ENCODE data around the gene ITGB8. TPM values are rescaled to one million over a fixed set of nuclear protein-coding genes. Genes with fewer than 3 reads are reported as not detected.

ITGB8 gene
- total and polyA plus RNA-seq, 2 of the 4 experiments (the other 2 are of a cell fraction) = 2.6 to 10.2 TPM

DNA sequence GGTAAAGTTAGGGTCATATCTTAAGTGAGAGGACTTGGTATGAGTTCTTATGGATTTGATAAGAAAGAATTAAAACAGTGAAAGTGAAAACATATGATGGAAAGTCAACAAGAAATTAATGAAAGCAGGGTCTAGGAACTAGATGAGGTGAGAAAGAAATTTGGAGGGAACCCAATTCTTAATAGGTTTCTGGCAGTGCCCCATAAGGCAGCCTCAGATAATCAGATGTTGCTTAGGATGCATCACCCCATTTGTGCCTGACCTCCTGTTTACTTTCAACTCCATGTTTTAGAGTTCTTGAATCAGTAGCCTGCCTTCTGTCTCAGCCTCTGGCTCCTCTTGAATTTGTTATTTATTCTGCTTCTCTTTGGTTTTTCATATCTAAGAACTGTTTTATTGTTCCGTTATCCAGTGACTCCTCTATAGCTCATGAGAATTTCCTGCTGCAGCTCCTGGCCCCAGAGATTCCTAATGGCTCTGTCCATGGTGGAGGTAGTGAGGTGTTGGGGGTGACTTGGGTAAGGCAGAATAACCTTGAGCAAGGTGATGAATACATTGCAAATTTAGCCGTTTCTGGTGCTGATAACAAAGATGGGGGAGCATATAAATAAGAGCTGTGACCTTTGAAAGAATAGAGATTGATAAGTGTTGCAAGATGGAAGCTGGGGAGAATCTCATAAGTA, 17.6 kb downstream of the ITGB8 start:
- H3K27me3 ChIP-seq (ENCODE audit: control insufficient read depth, insufficient read depth, low read length) = no peaks in the 10 kb centered on the region
- intact Hi-C loops (cut with micrococcal nuclease) = no loop called here
- peaks cover 7% of the 10 kb centered on the region; the same call in 1 of the 2 replicates for H3K36me3 ChIP-seq (ENCODE audit: control insufficient read depth, insufficient read depth, low read length)
- in situ Hi-C loops (cut with MboI; ENCODE audit: low sequenced_read_pairs) = no loop called here
- no peak overlapping the region for H3K14ac ChIP-seq (replicated peaks; ENCODE audit: low read depth, low read length)
- no CpG with 5 or more reads among the region's 2 CpGs for WGBS, 2 experiments (ENCODE audit: extremely low coverage in 2 of 2, insufficient read length in 1 of 2)
- no peak overlapping the region for H3K9ac ChIP-seq (ENCODE audit: low read depth, low read length)
- H3K9me3 ChIP-seq (ENCODE audit: control insufficient read depth, insufficient read depth, low read length) = no peaks in the 10 kb centered on the region
- H2BK20ac ChIP-seq (ENCODE audit: low read depth, low read length) = no peak overlapping the region
- ChIA-PET CTCF (no interaction called here), POLR2A (ENCODE audit: unreplicated experiment) (no interaction called here)
- H2BK120ac ChIP-seq (ENCODE audit: low read depth, low read length) = no peak overlapping the region
- no peaks in the 10 kb centered on the region for H4K20me1 ChIP-seq (ENCODE audit: insufficient read depth, low read length)
- no peak overlapping the region for H3K27ac ChIP-seq (ENCODE audit: insufficient read depth, low read length)
- H3K4me2 ChIP-seq (ENCODE audit: low read depth, low read length) = no peak overlapping the region
- TF ChIP-seq BHLHE40 (IDR thresholded peaks at IDR 0.05; ENCODE audit: low read depth, low read length) (no peak), MAFK (IDR thresholded peaks at IDR 0.05; ENCODE audit: low read depth, low read length) (no peak), NFE2L2 (IDR thresholded peaks at IDR 0.05; ENCODE audit: low read depth, low read length) (no peak), CEBPB (IDR thresholded peaks at IDR 0.05; ENCODE audit: low read depth, low read length) (no peak), POLR2A (IDR thresholded peaks at IDR 0.05; ENCODE audit: low read depth, low read length) (no peak), FOS (IDR thresholded peaks at IDR 0.05; ENCODE audit: low read depth, low read length) (no peak), MAZ (IDR thresholded peaks at IDR 0.05; ENCODE audit: borderline replicate concordance, low read depth, low read length) (no peak), RFX5 (IDR thresholded peaks at IDR 0.05; ENCODE audit: low read depth, low read length) (no peak), RCOR1 (IDR thresholded peaks at IDR 0.05; ENCODE audit: insufficient replicate concordance, low read length) (no peak), SMC3 (IDR thresholded peaks at IDR 0.05; ENCODE audit: low read depth, low read length) (no peak), RAD21 (IDR thresholded peaks at IDR 0.05; ENCODE audit: low read length) (no peak)
- TF ChIP-seq, protein P1, sequence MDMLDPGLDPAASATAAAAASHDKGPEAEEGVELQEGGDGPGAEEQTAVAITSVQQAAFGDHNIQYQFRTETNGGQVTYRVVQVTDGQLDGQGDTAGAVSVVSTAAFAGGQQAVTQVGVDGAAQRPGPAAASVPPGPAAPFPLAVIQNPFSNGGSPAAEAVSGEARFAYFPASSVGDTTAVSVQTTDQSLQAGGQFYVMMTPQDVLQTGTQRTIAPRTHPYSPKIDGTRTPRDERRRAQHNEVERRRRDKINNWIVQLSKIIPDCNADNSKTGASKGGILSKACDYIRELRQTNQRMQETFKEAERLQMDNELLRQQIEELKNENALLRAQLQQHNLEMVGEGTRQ (IDR thresholded peaks at IDR 0.05; ENCODE audit: low read depth, low read length) = no peak
- TF ChIP-seq, protein P2, sequence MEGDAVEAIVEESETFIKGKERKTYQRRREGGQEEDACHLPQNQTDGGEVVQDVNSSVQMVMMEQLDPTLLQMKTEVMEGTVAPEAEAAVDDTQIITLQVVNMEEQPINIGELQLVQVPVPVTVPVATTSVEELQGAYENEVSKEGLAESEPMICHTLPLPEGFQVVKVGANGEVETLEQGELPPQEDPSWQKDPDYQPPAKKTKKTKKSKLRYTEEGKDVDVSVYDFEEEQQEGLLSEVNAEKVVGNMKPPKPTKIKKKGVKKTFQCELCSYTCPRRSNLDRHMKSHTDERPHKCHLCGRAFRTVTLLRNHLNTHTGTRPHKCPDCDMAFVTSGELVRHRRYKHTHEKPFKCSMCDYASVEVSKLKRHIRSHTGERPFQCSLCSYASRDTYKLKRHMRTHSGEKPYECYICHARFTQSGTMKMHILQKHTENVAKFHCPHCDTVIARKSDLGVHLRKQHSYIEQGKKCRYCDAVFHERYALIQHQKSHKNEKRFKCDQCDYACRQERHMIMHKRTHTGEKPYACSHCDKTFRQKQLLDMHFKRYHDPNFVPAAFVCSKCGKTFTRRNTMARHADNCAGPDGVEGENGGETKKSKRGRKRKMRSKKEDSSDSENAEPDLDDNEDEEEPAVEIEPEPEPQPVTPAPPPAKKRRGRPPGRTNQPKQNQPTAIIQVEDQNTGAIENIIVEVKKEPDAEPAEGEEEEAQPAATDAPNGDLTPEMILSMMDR (conservative IDR thresholded peaks at IDR 0.05; ENCODE audit: low read depth, low read length) = no peak
- no peak overlapping the region for H4K5ac ChIP-seq (ENCODE audit: low read depth, low read length)
- no peak overlapping the region for H2AFZ ChIP-seq (replicated peaks; ENCODE audit: low read length, poor library complexity)
- H3K4me3 ChIP-seq (ENCODE audit: insufficient read depth, low read depth, low read length) = no peak overlapping the region
- no peak overlapping the region for H2AK9ac ChIP-seq (replicated peaks; ENCODE audit: low read depth, low read length, poor library complexity)
- H3K4me1 ChIP-seq (ENCODE audit: control insufficient read depth, insufficient read depth, low read length) = peaks cover 6% of the 10 kb centered on the region; the same call in 1 of the 2 replicates
- ATAC-seq (ENCODE audit: low read depth) (no peak), DNase-seq (no peak)
- no peak overlapping the region for H4K8ac ChIP-seq (ENCODE audit: low read depth in 2 of 2, low read length in 2 of 2)
- H3K56ac ChIP-seq (ENCODE audit: extremely low read depth, insufficient read depth, low read length) = no peak overlapping the region
- H3K18ac ChIP-seq (ENCODE audit: low read depth, low read length) = no peak overlapping the region
- dilution Hi-C loops (cut with HindIII; ENCODE audit: low sequenced_read_pairs, unreplicated experiment) = no loop called here
- BruUV-seq (replicated peaks) = no TSS peak
- no peak overlapping the region for H2BK15ac ChIP-seq (ENCODE audit: low read depth, low read length)
- H4K91ac ChIP-seq (ENCODE audit: insufficient read depth, low read depth, low read length) = no peak overlapping the region
- no peak overlapping the region for H2AK5ac ChIP-seq (ENCODE audit: low read depth, low read length)
- peaks cover 8% of the 10 kb centered on the region; the same call in 1 of the 2 replicates for H3K9me1 ChIP-seq (ENCODE audit: insufficient read depth, low read length)
- H2BK5ac ChIP-seq (ENCODE audit: low read depth, low read length, poor library complexity, severe bottlenecking) = no peak overlapping the region
- H3K4ac ChIP-seq (ENCODE audit: low read depth, low read length) = no peak overlapping the region
- no peaks in the 10 kb centered on the region for H3K79me1 ChIP-seq (ENCODE audit: low read depth in 1 of 2, low read length in 2 of 2)
- no peak overlapping the region for H3K23ac ChIP-seq (ENCODE audit: low read depth, low read length)

Data from IMR-90 (cell line).